Measurements from ENCODE around the gene LCLAT1.

LCLAT1 gene

GRCh38 chr2:30670453-30670852, 223.4 kb downstream of the LCLAT1 start:
- DNase-seq (ENCODE audit: low read depth, low spot score): no peak

DNA sequence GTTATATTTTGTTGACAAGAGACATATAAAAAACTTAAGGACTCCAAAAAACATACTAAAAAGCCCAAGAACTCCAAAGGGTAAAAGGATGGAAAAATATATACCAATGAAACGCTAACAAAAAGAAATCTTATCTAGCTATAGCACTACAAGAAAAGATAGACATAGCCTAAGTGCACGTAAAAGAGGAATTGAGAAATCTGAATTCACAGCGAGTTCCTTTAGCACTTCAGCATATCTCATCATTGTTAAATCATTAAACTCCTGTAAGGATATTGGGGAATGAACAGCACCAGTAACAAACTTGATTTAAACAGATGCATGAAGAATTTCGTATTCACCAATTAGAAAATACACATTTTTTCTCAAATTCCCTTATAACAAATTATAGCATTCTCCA, 226.1 kb downstream of the LCLAT1 start:
- no peak for DNase-seq (ENCODE audit: low read depth, low spot score)

- DNase-seq (ENCODE audit: low read depth, low spot score): no peak
Measured at GRCh38 chr2:30675758-30676157, 228.7 kb downstream of the LCLAT1 start.

GRCh38 chr2:30677231-30677630, 230.2 kb downstream of the LCLAT1 start:
- DNase-seq (ENCODE audit: low read depth, low spot score): no peak

DNA sequence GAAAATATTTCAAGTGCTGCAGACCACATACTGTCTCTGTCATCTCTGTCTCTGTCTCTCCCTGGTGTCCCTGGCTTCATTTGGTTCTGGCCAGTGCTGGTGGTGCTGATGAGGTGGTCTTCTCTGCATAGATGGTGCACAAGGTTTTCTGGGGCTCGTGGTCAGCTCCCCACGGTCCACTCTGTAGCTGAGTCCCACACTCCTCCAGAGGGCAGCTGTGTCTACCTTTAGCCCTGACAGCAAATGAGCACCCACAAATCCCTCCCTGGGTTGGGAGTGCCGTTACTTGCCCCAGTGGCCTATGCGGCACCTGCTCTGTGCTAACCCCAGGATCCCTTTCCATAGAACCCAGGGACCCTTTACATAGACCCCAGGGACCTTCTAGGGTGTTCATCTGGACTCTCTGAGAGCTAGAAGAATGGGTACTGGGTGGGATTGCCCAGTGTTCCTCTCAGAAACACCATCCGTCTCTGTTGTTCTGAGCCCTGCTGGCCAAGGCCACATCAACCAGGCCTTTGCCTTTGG, 230.9 kb downstream of the LCLAT1 start:
- no peak for DNase-seq (ENCODE audit: low read depth, low spot score)

DNA sequence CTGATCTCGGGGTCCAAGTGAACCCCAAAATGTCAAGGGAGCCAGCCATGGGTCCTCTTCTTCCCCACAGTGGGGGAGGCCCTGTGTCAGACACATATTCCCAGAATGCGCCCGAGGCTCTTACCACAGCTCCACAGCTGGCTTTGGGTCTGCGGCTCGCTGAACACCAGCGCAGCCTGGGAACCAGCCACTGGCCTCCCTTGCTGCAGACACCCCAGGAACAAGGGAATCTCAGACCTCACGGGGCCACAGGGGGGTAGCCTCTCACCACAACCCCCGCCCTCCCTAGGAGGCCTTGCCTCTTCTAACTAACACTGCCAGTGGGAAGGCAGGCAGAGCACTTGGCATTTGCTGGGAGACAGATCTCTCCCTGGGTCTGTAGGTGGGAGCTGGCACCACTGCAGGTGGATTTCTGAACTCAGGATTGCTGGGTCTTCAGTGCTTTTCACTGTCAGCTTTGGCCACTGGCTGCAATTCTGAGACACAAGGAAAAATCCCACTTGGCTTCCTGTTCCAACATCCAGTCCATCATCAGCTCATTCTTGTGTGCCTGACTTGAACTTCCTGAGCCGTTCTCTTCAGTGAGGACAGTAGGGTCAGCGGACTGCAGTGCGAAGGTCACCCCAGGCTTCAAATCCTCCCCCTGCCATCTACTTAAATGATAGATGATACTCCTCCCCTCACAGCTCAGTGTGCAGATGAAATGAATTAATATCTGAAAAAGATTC, 231.5 kb downstream of the LCLAT1 start:
- DNase-seq (ENCODE audit: low read depth, low spot score): no peak

GRCh38 chr2:30679426-30680088, 232.5 kb downstream of the LCLAT1 start:
- DNase-seq (ENCODE audit: low read depth, low spot score): no peak

DNA sequence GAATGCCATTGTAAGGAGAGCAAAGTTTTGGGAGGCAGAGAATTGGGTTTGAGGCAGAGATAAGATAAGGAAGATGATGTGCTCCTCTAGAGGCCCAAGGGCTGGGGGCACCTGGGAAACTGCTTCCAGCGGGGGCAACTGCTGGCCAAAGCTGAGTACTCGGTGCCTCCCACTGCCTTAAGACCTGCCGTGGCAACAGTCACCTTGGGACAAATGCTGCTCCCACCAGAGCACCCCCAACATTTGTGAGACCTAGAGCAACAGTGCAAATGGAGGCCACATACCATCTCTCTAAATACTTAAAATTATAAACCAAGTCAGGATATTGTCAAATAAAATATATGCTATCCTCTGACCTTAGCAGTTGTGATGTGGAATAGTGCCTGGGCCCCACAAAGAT, 233.1 kb downstream of the LCLAT1 start:
- DNase-seq (ENCODE audit: low read depth, low spot score): no peak

DNA sequence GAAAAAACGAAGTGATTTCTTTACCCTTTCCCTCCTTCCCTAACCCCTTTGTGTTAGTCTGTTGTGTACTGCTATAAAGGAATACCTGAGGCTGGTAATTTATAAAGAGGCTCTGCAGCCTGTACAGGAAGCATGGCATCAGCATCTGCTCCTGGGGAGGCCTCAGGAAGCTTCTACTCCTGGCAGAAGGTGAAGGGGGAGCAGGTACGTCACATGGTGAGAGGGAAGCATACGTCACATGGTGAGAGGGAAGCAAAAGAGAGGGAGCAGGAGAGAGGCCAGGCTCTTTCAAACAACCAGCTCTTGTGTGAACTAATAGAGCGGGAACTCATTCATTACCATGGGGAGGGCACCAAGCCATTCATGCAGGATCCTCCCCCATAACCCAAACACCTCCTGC, 234.0 kb downstream of the LCLAT1 start:
- no peak for DNase-seq (ENCODE audit: low read depth, low spot score)

- DNase-seq (ENCODE audit: low read depth, low spot score): no peak
Measured at GRCh38 chr2:30683236-30683956, 236.3 kb downstream of the LCLAT1 start.

GRCh38 chr2:30684026-30684425, 237.0 kb downstream of the LCLAT1 start:
- no peak for DNase-seq (ENCODE audit: low read depth, low spot score)

GRCh38 chr2:30684516-30684915, 237.5 kb downstream of the LCLAT1 start:
- DNase-seq (ENCODE audit: low read depth, low spot score): no peak

DNA sequence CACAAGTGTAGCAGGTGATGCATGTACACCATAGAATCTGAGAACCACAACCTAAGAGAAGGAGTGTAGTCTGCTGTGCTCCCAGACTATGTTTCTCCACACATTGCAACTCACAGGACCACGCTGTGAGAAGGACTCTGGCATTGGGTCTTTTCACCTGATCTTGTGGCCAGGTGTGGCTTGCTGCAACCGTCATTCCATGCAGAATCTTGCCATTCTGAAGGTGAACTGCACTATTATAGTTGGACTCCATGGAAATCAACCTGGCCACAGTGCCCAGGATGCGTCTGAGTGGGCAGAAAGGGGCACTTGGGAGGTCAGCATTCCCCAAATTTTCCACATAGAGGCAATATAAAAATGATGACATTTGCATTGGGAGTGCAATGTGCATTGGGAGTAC, 237.9 kb downstream of the LCLAT1 start:
- no peak for DNase-seq (ENCODE audit: low read depth, low spot score)

GRCh38 chr2:30686000-30686399, 239.0 kb downstream of the LCLAT1 start:
- peak; percentile 65 for DNase-seq (ENCODE audit: low read depth, low spot score)

DNA sequence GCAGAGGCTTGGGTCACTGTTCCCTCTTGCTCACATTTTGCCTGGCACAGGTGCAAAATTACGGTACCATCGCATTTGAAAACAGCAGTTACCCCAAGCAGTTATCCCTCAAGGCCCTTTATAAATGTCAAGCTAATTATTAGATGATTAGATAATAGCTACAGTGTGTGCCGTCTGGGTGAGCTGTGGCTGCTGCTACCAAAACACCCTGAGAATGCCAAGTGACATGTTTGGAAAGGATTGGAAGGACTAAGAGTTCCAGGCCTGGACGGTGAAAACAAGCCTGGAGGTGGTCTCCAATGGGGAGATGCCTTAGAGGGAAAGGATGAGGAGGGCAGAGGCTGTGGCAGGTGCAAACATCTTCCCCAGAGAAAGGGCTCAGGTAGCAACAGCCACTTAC, 239.6 kb downstream of the LCLAT1 start:
- no peak for DNase-seq (ENCODE audit: low read depth, low spot score)

GRCh38 chr2:30688956-30689401, 241.9 kb downstream of the LCLAT1 start:
- peak; percentile 52 for DNase-seq (ENCODE audit: low read depth, low spot score)

DNA sequence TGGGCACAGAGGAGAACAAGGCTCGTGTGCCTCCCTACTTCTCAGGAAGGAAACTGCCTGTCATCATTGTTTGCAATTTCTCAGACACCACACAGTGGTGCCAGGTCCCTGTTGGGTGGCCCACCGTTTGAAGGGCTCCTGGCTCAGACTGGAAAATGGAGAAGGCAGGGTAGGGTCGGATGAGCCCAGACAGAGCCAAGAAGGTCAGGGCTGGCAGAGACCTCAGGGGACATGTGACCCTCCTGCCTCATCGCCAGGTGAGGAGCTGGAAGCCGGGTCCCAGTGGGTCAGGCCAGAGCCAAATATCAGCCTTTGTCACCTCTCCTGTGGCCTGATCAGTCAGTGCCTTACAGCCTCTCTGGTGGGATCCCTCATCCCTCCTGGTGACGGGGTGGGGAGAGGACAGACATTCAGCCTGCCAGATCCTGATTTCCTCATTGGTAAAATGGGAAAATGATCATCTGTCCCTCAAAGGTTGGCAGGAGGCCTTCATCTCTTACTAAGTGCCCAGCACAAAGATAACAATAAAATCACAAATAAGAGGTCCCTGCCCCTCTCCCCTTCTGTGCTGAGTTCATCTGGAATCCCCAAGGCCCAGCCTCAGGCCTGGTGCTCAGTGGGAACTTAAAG, 242.6 kb downstream of the LCLAT1 start:
- no peak for DNase-seq (ENCODE audit: low read depth, low spot score)

DNA sequence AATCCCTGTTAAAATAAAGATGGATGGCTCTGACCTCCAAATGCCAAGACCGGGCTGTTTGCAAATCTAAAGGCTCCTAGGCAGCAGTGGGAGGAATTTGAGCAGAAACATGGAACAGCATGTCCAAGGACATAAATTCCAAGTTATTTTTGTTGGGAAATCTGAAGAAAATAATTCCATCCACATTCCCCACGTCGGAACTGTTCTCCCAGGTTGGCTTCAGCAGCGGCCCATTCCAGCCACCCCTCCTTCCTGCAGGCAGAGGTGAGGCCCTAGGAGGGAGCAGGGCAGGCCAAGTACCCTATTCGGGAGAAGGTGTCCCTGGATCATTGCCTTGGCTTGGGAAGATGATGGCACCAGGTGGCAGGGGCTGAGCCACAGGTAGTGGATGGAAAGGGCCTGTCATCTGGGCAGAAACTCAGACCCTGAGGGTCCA, 243.1 kb downstream of the LCLAT1 start:
- no peak for DNase-seq (ENCODE audit: low read depth, low spot score)

- no peak for DNase-seq (ENCODE audit: low read depth, low spot score)
Measured at GRCh38 chr2:30691091-30691947, 244.3 kb downstream of the LCLAT1 start.

DNA sequence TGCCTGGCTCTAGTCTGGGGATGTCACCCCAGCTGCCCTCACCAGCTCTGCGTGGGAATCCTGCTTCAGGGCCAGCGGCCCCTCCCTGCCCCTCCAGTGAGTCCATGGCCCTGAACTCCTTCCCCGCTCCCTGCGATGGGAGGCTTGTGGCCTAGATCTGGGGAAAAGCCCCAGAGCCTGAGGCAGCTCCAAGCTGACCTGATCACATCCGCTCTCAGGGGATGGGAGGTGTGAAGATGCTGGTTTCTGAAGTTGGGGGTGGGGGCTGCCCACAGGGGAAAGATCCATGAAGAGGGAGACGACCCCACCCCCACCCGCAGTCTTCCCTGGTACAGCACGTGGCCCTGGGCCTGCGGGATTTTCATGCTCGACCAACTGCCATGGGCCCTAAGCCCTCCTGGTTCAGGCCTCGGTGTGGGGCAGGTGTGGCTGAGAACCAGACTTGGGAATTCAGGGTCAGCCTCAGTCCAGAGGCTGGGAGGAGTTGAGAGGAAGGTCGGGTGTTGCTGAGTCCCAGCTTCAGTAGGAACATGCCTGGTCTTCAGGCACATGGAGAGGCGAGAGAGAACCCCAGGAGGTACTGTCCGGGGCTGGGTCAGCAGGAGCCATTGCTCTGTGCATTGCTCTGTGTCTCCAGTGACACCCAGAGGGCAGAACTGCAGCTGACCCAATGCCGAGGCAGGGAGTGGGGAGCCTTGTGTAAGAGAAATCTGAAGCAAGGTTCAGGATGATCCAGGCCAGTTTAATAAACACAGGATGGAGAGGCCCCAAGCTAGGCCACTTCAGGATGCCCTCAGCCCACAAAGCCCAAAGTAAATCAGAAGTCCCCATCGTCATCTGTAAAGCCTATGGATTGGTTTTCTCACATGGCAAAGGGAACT, 245.1 kb downstream of the LCLAT1 start:
- DNase-seq (ENCODE audit: low read depth, low spot score): no peak
